CD14-positive monocyte (primary cell): Measurements from ENCODE around the gene SPOPL. TPM values are rescaled to one million over a fixed set of nuclear protein-coding genes. Genes with fewer than 3 reads are reported as not detected.
A peak's percentile ranks its signal among the peaks of the same experiment; 100 is the strongest.

Experiments
- DNase-seq, 3 donors: peaks; one replicate each; pipeline ENCODE4 v3.0.0-alpha.2; 2011 to 2022
- H2AFZ ChIP-seq: 2 replicates; pipeline ENCODE4 v1.6.0; 2012; ENCODE audit warnings: mild to moderate bottlenecking, low read depth, low read length, inconsistent platforms; ENCODE audit not compliant: insufficient read depth, poor library complexity, severe bottlenecking
- H3K27ac ChIP-seq, 2 donors: 1 replicate in 1 of 2; 2 replicates in 1 of 2; pipeline ENCODE4 v1.5.1; 2012 to 2013; ENCODE audit warnings: low read length in 2 of 2, control low read depth in 1 of 2, inconsistent platforms in 1 of 2, low read depth in 1 of 2, mild to moderate bottlenecking in 1 of 2
- H3K27me3 ChIP-seq, 2 donors: one replicate each; pipeline versions ENCODE4 v1.6.0 to v1.6.1; 2011 to 2013; ENCODE audit warnings: low read length in 2 of 2; ENCODE audit not compliant: control insufficient read depth in 2 of 2, insufficient read depth in 2 of 2
- H3K36me3 ChIP-seq, 2 donors: replicated peaks in 1 of 2; 1 replicate in 1 of 2; 2 replicates in 1 of 2; pipeline versions ENCODE4 v1.5.1 to v1.6.1; 2012 to 2013; ENCODE audit warnings: low read length in 2 of 2, control low read depth in 1 of 2, inconsistent platforms in 1 of 2, mild to moderate bottlenecking in 1 of 2; ENCODE audit not compliant: insufficient read depth in 2 of 2, control insufficient read depth in 1 of 2
- H3K4me1 ChIP-seq, 2 donors: 1 replicate in 1 of 2; 2 replicates in 1 of 2; pipeline versions ENCODE4 v1.5.1 to v1.6.1; 2012 to 2013; ENCODE audit warnings: low read length in 2 of 2, control low read depth in 1 of 2, inconsistent platforms in 1 of 2, mild to moderate bottlenecking in 1 of 2, moderate library complexity in 1 of 2; ENCODE audit not compliant: insufficient read depth in 2 of 2, control insufficient read depth in 1 of 2
- H3K4me2 ChIP-seq: replicated peaks from 2 replicates; pipeline ENCODE3; 2012; ENCODE audit warnings: low read length, moderate library complexity, mild to moderate bottlenecking; ENCODE audit not compliant: poor library complexity, severe bottlenecking; ENCODE audit errors: extremely low read depth
- H3K4me3 ChIP-seq, 3 experiments: fragments of 200-600 bp in 1 of 3; sonication (generic) in 1 of 3; replicated peaks in 1 of 3; 1 replicate in 2 of 3; 2 replicates in 1 of 3; pipeline ENCODE4 v1.5.1; 2011 to 2013; ENCODE audit warnings: low read length in 3 of 3, mild to moderate bottlenecking in 3 of 3, control low read depth in 2 of 3, low read depth in 2 of 3, inconsistent platforms in 1 of 3, moderate library complexity in 1 of 3
- H3K79me2 ChIP-seq: 2 replicates; pipeline ENCODE4 v1.6.0; 2012; ENCODE audit warnings: mild to moderate bottlenecking, control low read depth, inconsistent platforms, low read length, moderate library complexity; ENCODE audit not compliant: insufficient read depth
- H3K9ac ChIP-seq: 2 replicates; pipeline ENCODE4 v1.6.0; 2017; ENCODE audit warnings: low read length, mild to moderate bottlenecking; ENCODE audit not compliant: insufficient read depth, poor library complexity, severe bottlenecking
- H3K9me3 ChIP-seq, 2 donors: replicated peaks in 1 of 2; 1 replicate in 1 of 2; 2 replicates in 1 of 2; pipeline versions ENCODE4 v1.5.1 to v1.6.1; 2012 to 2013; ENCODE audit warnings: low read length in 2 of 2, control low read depth in 1 of 2; ENCODE audit not compliant: control insufficient read depth in 1 of 2, insufficient read depth in 1 of 2
- H4K20me1 ChIP-seq: 2 replicates; pipeline ENCODE4 v1.6.0; 2012; ENCODE audit warnings: mild to moderate bottlenecking, low read length, control low read depth, moderate library complexity; ENCODE audit not compliant: insufficient read depth
- H3K27ac Mint-ChIP-seq, 7 donors: one replicate each; pipeline ENCODE4 v1.8.0; 2020; ENCODE audit warnings: mild to moderate bottlenecking in 7 of 7, mixed read lengths in 7 of 7, moderate library complexity in 6 of 7, inconsistent platforms in 2 of 7
- H3K27me3 Mint-ChIP-seq, 3 donors: one replicate each; pipeline ENCODE4 v1.8.0; 2021 to 2022; ENCODE audit warnings: low read depth in 3 of 3, mild to moderate bottlenecking in 3 of 3, mixed read lengths in 3 of 3, moderate library complexity in 3 of 3, inconsistent platforms in 1 of 3
- H3K36me3 Mint-ChIP-seq, 2 donors: one replicate each; pipeline ENCODE4 v1.8.0; 2020; ENCODE audit warnings: mixed read lengths in 2 of 2, inconsistent platforms in 1 of 2, mild to moderate bottlenecking in 1 of 2
- H3K4me1 Mint-ChIP-seq: one replicate; pipeline ENCODE4 v1.8.0; 2020; ENCODE audit warnings: mild to moderate bottlenecking, mixed read lengths
- H3K4me3 Mint-ChIP-seq, 2 donors: one replicate each; pipeline ENCODE4 v1.8.0; 2020; ENCODE audit warnings: mild to moderate bottlenecking in 2 of 2, mixed read lengths in 2 of 2, moderate library complexity in 1 of 2
- H3K9me3 Mint-ChIP-seq, 7 donors: one replicate each; pipeline ENCODE4 v1.8.0; 2020 to 2022; ENCODE audit warnings: mixed read lengths in 7 of 7, mild to moderate bottlenecking in 6 of 7, moderate library complexity in 6 of 7, inconsistent platforms in 2 of 7
- CTCF ChIP-seq: fragments of 200-600 bp; IDR thresholded peaks from one replicate; pipeline ENCODE4 v1.8.0; 2022; ENCODE audit warnings: antibody characterized with exemption, mild to moderate bottlenecking
- WGBS: methylation state at CpG from one replicate; pipeline ENCODE4 v1.1.5; 2013; ENCODE audit warnings: missing lambda C conversion rate; ENCODE audit not compliant: insufficient coverage; 5-methylcytosine and 5-hydroxymethylcytosine counted together
- intact Hi-C, 2 donors: fragments of 100-400 bp; cut with micrococcal nuclease; formaldehyde crosslinking; loops; one replicate each; pipeline versions ENCODE4 v1.15.0 to v1.15.1; 2023
- polyA plus RNA-seq, 3 donors: library from polyadenylated mRNA; depleted of rRNA in 1 of 3; unstranded in 2 of 3; stranded (reverse) in 1 of 3; fragments of 300-500 nt in 2 of 3; fragments of >200 nt in 1 of 3; fragmentation: Illumina TruSeq in 2 of 3; gene quantifications; 1 replicate in 2 of 3; 2 replicates in 1 of 3; pipeline ENCODE4 v1.2.3, GENCODE V29; 2012 to 2021

Gene SPOPL
- polyA plus RNA-seq, 3 donors = 13.1 to 22.4 (median 18.1) TPM

- Mint-ChIP-seq H3K27ac (peak overlapping the region in 6 of 7 donors; percentile 11 to 82 (median 70)), H3K36me3 (peaks cover 6 to 8% of the 10 kb centered on the region in 2 donors), H3K9me3 (peaks cover 0 to 1% (median 0%) of the 10 kb centered on the region in 7 donors), H3K4me3 (peak overlapping the region; percentile 28 to 69), H3K4me1 (peaks cover 42% of the 10 kb centered on the region), H3K27me3 (peaks cover 0 to 2% (median 0%) of the 10 kb centered on the region in 3 donors)
- peak in 2 of 3 donors; percentile 22 to 43 for DNase-seq
- Histone ChIP-seq H2AFZ (no peak overlapping the region), H3K36me3 (no peaks in the 10 kb centered on the region), H3K4me3 (peak overlapping the region in 1 of 3 experiments; percentile 19), H3K27me3 (no peaks in the 10 kb centered on the region), H3K9me3 (no peaks in the 10 kb centered on the region), H3K4me2 (peak overlapping the region; percentile 98), H3K27ac (peak overlapping the region in 1 of 2 donors; percentile 32), H3K9ac (no peak overlapping the region), H3K4me1 (peaks cover 39 to 53% of the 10 kb centered on the region in 2 donors), H3K79me2 (peaks cover 46% of the 10 kb centered on the region), H4K20me1 (no peaks in the 10 kb centered on the region)
- no peak for TF ChIP-seq CTCF
- intact Hi-C loops = loop anchor here (5.0 to 10.0 kb wide), 2 partner anchors 532 to 535 kb away; partner anchors contain the start of gene HNMT (in 1 of the 2)
- 80% methylated on average over 1 of the region's 4 CpGs for WGBS
Measured at GRCh38 chr2:138499684-138500083, 1.9 kb upstream of the SPOPL start.

DNA sequence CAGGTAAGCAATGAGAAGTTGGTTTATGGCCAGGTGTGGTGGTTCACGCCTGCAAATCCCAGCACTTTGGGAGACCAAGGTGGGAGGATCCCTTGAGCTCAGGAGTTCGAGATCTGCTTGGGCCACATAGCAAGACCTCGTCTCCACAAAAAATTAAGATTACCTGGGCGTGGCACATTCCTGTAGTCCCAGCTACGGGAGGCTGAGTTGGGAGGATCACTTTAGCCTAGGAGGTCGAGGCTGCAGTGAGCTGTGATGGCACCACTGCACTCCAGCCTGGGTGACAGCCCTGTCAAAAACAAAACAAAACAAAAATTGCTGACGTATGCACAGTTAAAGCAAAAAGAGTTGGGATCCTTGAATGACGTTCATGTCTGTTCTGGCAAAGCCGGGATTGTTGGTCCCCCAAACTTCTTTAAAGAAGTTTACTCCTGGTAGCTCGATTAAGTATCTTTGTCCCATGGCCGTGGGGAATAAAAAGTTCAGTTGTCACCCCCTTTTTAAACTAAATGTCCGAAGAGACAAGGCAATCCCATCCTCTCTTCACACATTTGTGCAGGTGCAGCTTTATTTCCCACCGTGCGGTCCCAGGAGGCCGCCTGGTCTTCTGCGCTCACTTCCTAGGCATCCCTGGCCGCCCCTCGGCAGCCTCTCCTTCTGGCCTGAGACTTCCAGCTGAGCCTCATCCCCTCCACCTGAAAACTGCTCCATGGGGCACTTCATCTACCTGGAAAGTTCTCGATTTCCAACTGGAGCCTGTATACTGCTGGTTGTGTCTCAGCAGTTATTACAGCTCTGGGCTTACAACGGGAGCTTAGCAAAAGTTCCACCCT, 762 bp upstream of the SPOPL start:
- Histone ChIP-seq H3K79me2 (peaks cover 56% of the 10 kb centered on the region), H3K27me3 (no peaks in the 10 kb centered on the region), H3K9me3 (no peaks in the 10 kb centered on the region), H3K27ac (peak overlapping the region; percentile 89 to 91), H2AFZ (peak overlapping the region; percentile 97), H3K4me1 (peaks cover 46 to 62% of the 10 kb centered on the region in 2 donors), H3K4me2 (peak overlapping the region; percentile 98), H3K4me3 (peak overlapping the region; percentile 80 to 95 (median 82)), H3K36me3 (no peaks in the 10 kb centered on the region), H4K20me1 (peaks cover 9% of the 10 kb centered on the region), H3K9ac (peak overlapping the region; percentile 88)
- 42% methylated on average over 16 of the region's 20 CpGs for WGBS
- Mint-ChIP-seq H3K4me3 (peak overlapping the region; percentile 89 to 93), H3K27me3 (no peaks in the 10 kb centered on the region), H3K4me1 (peaks cover 48% of the 10 kb centered on the region), H3K9me3 (peaks cover 0 to 1% (median 0%) of the 10 kb centered on the region in 7 donors), H3K36me3 (peaks cover 6% of the 10 kb centered on the region in 2 donors), H3K27ac (peak overlapping the region; percentile 89 to 94 (median 90))
- no peak for TF ChIP-seq CTCF
- DNase-seq = no peak
- intact Hi-C loops = loop anchor here (5.0 to 10.0 kb wide), 2 partner anchors 534 to 536 kb away; partner anchors contain the start of gene HNMT (in 1 of the 2)
